GM20431 (cell line): Measurements from ENCODE around the gene UACA.

Experiments
- in situ Hi-C: fragments of 300-500 bp; cut with MseI, MboI; formaldehyde crosslinking; loops from one replicate; pipeline ENCODE4 v1.15.0; 2020; ENCODE audit warnings: low sequenced_read_pairs; ENCODE audit not compliant: unreplicated experiment

UACA gene, protein sequence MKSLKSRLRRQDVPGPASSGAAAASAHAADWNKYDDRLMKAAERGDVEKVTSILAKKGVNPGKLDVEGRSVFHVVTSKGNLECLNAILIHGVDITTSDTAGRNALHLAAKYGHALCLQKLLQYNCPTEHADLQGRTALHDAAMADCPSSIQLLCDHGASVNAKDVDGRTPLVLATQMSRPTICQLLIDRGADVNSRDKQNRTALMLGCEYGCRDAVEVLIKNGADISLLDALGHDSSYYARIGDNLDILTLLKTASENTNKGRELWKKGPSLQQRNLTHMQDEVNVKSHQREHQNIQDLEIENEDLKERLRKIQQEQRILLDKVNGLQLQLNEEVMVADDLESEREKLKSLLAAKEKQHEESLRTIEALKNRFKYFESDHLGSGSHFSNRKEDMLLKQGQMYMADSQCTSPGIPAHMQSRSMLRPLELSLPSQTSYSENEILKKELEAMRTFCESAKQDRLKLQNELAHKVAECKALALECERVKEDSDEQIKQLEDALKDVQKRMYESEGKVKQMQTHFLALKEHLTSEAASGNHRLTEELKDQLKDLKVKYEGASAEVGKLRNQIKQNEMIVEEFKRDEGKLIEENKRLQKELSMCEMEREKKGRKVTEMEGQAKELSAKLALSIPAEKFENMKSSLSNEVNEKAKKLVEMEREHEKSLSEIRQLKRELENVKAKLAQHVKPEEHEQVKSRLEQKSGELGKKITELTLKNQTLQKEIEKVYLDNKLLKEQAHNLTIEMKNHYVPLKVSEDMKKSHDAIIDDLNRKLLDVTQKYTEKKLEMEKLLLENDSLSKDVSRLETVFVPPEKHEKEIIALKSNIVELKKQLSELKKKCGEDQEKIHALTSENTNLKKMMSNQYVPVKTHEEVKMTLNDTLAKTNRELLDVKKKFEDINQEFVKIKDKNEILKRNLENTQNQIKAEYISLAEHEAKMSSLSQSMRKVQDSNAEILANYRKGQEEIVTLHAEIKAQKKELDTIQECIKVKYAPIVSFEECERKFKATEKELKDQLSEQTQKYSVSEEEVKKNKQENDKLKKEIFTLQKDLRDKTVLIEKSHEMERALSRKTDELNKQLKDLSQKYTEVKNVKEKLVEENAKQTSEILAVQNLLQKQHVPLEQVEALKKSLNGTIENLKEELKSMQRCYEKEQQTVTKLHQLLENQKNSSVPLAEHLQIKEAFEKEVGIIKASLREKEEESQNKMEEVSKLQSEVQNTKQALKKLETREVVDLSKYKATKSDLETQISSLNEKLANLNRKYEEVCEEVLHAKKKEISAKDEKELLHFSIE (N-terminal part only)

DNA sequence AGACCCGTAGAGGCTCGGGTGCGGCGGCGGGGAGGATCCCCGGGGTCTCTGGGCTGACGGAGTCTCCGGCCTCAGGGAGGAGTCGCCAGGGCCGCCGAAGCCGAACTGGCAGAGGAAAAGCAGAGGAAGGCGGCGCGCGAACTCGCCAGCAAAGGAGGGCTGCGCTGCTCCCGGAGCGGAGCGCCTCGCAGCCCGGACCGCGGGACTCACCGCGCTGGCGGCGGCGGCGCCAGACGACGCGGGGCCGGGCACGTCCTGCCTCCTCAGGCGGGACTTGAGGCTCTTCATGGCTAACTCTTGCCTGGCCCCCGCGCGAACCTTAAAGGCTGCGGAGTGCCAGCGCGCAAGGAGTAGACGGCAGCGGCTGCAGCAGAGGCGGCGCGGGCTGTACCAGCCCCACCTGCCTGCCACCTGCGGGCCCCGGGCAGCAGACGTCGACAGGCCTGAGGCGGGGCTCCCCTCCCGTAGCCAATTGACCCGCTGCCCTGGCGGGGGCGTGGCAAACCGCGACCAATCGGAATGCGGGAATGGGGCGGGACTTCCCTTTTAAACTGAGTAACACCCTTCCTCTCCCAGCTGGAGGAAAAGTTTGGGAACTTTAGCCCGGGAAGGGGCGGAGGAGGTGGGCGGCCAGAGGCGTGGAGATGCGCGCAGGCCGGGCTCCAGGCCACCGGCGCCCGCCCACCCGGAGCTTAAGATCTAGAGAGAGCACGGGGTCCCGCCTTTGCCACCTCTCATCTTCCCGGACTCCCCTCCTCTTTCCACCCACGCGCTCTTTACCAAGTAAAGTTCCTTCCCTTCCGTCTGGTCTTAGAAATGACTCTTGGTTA, at the start of gene UACA:
Gene UACA, minus strand, starts transcription at position 439 of the 830 bp plus-strand sequence. Its CDS starts 151 bp downstream, at position 288.
- in situ Hi-C loops = no loop called here

- in situ Hi-C loops = loop anchor here (25.0 kb wide), 1 partner anchor 1326 kb away; no protein-coding TSS in a partner anchor
Measured at GRCh38 chr15:70812827-70813364, 49.5 kb upstream of the UACA start.

GRCh38 chr15:70810916-70811578, 47.7 kb upstream of the UACA start:
- in situ Hi-C loops = loop anchor here (25.0 kb wide), 1 partner anchor 1324 kb away; no protein-coding TSS in a partner anchor

DNA sequence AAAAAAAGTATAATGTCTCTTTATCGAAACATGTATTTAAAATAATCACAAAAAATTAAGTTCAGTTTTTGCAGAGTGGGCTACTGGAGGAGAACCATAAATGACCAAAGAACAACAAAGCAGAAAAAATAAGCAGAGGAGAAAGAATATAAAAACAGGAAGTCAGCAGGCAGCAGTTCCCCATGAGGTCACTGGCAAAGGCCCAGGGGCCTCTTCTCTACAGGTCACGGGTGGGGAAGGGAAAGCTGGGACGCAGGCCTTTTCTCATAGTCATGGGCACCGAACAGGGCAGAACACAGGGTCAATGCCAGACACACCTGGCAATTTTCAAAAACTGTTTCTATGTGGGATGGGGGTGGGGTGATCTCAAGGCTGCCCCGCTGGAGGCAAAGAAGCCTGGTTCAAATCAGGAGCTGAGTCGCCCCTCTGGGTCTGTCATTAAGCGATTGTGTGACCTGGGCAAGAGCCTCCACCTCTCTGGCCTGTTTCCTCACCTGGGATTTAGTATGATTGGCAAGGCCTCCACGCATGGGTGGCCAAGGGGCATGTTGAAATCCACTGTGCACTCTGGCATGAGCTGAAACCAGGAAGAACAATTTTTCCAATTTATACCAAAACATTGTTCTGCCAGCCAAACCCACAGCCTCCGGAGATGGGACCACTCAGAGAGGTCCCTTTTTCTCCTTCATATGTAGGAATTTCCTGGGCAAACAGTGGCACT, 43.8 kb upstream of the UACA start:
- in situ Hi-C loops = loop anchor here (25.0 kb wide), 1 partner anchor 1320 kb away; no protein-coding TSS in a partner anchor

- in situ Hi-C loops = loop anchor here (25.0 kb wide), 1 partner anchor 1317 kb away; no protein-coding TSS in a partner anchor
Measured at GRCh38 chr15:70804388-70804787, 41.0 kb upstream of the UACA start.

- in situ Hi-C loops = loop anchor here (25.0 kb wide), 1 partner anchor 1315 kb away; no protein-coding TSS in a partner anchor
Measured at GRCh38 chr15:70802629-70803028, 39.3 kb upstream of the UACA start.

DNA sequence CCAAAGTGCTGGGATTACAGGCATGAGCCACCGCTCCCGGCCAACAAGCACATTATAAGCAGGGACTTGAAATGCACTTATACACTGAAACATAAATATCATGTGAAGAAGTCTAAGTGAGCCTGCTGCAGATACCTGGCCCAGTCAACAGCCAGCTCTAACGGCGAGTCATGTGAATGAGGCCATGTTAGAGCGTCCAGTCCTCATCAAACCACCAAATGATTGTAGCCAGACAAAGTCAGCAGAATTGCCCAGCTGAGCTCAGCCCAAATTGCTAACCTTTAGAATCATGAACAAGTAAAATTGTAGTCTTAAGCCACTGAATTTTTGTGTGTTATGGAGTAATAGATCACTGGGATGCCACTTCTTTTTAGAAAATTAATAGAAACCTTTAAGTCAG, 37.8 kb upstream of the UACA start:
- in situ Hi-C loops = loop anchor here (25.0 kb wide), 1 partner anchor 1314 kb away; no protein-coding TSS in a partner anchor

- in situ Hi-C loops = loop anchor here (25.0 kb wide), 1 partner anchor 1313 kb away; no protein-coding TSS in a partner anchor
Measured at GRCh38 chr15:70799667-70800450, 36.5 kb upstream of the UACA start.

- in situ Hi-C loops = no loop called here
Measured at GRCh38 chr15:70797464-70797863, 34.1 kb upstream of the UACA start.

DNA sequence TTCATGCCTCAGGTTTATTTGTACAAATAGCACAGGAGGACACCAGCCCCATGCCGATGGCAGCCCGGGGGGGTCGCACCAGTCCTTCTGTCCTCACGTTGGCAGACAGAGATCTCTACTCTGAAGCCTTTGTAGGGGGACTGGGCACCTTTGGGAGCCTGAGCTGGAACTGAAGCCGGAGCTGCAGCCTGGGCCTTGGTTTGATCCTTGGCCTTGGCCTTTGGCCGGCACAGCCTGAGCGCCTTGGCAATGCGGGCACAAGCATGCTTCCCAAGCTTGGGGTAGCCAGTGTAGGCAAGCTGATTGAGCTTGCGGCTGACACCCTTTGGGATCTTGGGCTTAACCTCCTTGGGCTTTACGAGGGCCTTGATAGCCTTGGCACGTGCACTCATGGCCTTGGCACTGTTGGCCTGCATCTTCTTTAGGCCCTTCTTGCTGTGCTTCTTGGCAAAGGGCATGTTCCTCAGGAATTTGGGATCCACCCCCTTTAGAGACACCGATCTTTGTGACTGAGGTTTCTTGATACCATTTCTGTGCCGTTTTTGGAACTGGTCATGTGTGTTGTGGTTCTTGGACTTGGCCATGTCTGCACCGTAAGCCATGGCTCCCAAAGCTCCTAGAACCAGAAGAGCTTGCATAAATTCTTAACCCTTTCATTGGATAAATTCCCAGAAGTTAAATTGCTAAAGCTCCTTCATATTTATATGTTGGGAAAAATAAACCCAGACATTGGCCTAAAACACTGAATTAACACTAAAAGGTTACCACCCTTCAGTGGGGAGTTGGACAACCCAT, 33.4 kb upstream of the UACA start:
- in situ Hi-C loops = no loop called here

DNA sequence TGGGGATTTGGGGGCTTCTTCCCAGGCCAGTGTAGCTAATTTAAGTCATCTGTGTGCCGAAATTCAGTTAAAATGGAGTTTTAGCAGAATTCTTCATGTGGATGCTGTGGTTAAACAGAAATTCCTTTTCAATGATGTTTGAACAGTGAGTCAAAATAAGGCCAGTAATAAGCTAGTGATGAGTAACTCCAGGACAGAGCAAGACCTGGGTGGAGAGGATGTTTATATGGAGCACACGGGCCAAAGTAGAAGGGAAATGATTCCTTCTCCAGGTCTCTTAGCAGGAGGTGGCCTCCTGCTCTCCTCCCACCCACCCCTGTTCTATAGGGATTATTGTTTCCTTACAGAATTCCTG, 31.9 kb upstream of the UACA start:
- in situ Hi-C loops = no loop called here

GRCh38 chr15:70794596-70795310, 31.4 kb upstream of the UACA start:
- in situ Hi-C loops = no loop called here

GRCh38 chr15:70793694-70794093, 30.3 kb upstream of the UACA start:
- in situ Hi-C loops = no loop called here

- in situ Hi-C loops = no loop called here
Measured at GRCh38 chr15:70792171-70792573, 28.8 kb upstream of the UACA start.

DNA sequence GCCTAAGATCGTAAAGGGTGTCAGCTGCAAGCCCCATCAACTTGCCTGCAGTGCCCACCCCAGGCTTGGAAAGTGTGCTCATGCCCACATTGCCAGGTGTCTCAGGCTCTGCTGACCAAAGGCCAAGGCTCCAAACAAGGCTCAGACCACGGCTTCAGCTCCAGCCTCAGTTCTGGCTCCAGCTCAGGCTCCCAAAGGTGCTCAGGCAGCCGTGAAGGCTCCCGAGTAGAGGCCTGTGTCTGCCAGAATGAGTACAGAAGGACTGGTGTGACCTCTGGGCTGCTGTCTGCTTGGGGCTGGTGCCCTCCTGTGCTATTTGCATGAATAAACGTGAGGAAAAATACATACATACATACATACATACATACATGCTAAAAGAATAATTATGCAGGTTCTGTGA, 27.9 kb upstream of the UACA start:
- in situ Hi-C loops = no loop called here
